Anterior cingulate cortex (tissue), 58 donors: Measurements from ENCODE around the gene FAM174A.
"Not testable (repeated sequence)": the region's sequence is repeated elsewhere in the genome, so short reads cannot be mapped to it uniquely, and the experiment has no call there.

Experiments used
- DNase-seq, 58 donors: peaks; one replicate each; lab custom pipeline; 2025; lab: John Stamatoyannopoulos, UW

FAM174A gene

GRCh38 chr5:100574716-100575115, 39.5 kb downstream of the FAM174A start:
- no peak for DNase-seq

- DNase-seq = no peak
Measured at GRCh38 chr5:100575815-100576214, 40.6 kb downstream of the FAM174A start.

GRCh38 chr5:100576217-100576751, 41.1 kb downstream of the FAM174A start:
- no peak for DNase-seq

- DNase-seq = no peak
Measured at GRCh38 chr5:100577506-100577905, 42.3 kb downstream of the FAM174A start.

GRCh38 chr5:100584069-100584468, 48.9 kb downstream of the FAM174A start:
- no peak for DNase-seq

- DNase-seq = no peak
Measured at GRCh38 chr5:100584889-100585288, 49.7 kb downstream of the FAM174A start.

GRCh38 chr5:100590867-100591266, 55.7 kb downstream of the FAM174A start:
- no peak for DNase-seq

- DNase-seq = peak in 30 of 58 donors; percentile 1 to 65 (median 12)
Measured at GRCh38 chr5:100595152-100595811, 60.1 kb downstream of the FAM174A start.

- DNase-seq = no peak
Measured at GRCh38 chr5:100595812-100596173, 60.6 kb downstream of the FAM174A start.

GRCh38 chr5:100598446-100598845, 63.3 kb downstream of the FAM174A start:
- peak in 1 of 58 donors; percentile 1 for DNase-seq

- DNase-seq = no peak
Measured at GRCh38 chr5:100600298-100600994, 65.3 kb downstream of the FAM174A start.

GRCh38 chr5:100603141-100603540, 68.0 kb downstream of the FAM174A start:
- DNase-seq = no peak

GRCh38 chr5:100604021-100604420, 68.8 kb downstream of the FAM174A start:
- not testable (repeated sequence) for DNase-seq

GRCh38 chr5:100609594-100609993, 74.4 kb downstream of the FAM174A start:
- no peak for DNase-seq

GRCh38 chr5:100614308-100614707, 79.1 kb downstream of the FAM174A start:
- no peak for DNase-seq

GRCh38 chr5:100615362-100615761, 80.2 kb downstream of the FAM174A start:
- DNase-seq = no peak

- DNase-seq = no peak
Measured at GRCh38 chr5:100616291-100616690, 81.1 kb downstream of the FAM174A start.

- no peak for DNase-seq
Measured at GRCh38 chr5:100616981-100617380, 81.8 kb downstream of the FAM174A start.

- no peak for DNase-seq
Measured at GRCh38 chr5:100623719-100624118, 88.5 kb downstream of the FAM174A start.

GRCh38 chr5:100634937-100635534, 99.9 kb downstream of the FAM174A start:
- DNase-seq = no peak
